Lung (tissue), 12 donors: ENCODE results near the gene ZSWIM2. TPM values are rescaled to one million over a fixed set of nuclear protein-coding genes. Genes with fewer than 3 reads are reported as not detected.

ENCODE experiments used
- ATAC-seq: fragments of 200-7000 bp; cut with Tn5 transposase; one replicate; pipeline ENCODE4 v1.9.1; 2020; ENCODE audit warnings: moderate number of reproducible peaks; ENCODE audit not compliant: insufficient read depth, low FRiP score
- DNase-seq, 3 donors: peaks; one replicate each; pipeline ENCODE4 v3.0.0-alpha.2; 2013 to 2017
- H3K27ac ChIP-seq, 2 donors: one replicate each; pipeline ENCODE4 v1.5.1; 2013; ENCODE audit warnings: mild to moderate bottlenecking in 2 of 2, moderate library complexity in 2 of 2, control low read depth in 1 of 2, inconsistent platforms in 1 of 2, low read depth in 1 of 2, low read length in 1 of 2
- H3K27me3 ChIP-seq, 3 donors: one replicate each; pipeline ENCODE4 v1.5.1; 2013; ENCODE audit warnings: low read length in 2 of 3; ENCODE audit not compliant: control insufficient read depth in 3 of 3, insufficient read depth in 3 of 3
- H3K36me3 ChIP-seq, 4 donors: one replicate each; pipeline ENCODE4 v1.5.1; 2013; ENCODE audit warnings: low read length in 4 of 4, mild to moderate bottlenecking in 1 of 4, moderate library complexity in 1 of 4; ENCODE audit not compliant: control insufficient read depth in 4 of 4, insufficient read depth in 4 of 4
- H3K4me1 ChIP-seq, 5 donors: one replicate each; pipeline ENCODE4 v1.5.1; 2013; ENCODE audit warnings: low read length in 5 of 5, mild to moderate bottlenecking in 2 of 5, moderate library complexity in 1 of 5; ENCODE audit not compliant: control insufficient read depth in 5 of 5, insufficient read depth in 5 of 5
- H3K4me3 ChIP-seq: one replicate; pipeline ENCODE4 v1.5.1; 2013; ENCODE audit warnings: mild to moderate bottlenecking, control low read depth, moderate library complexity
- H3K9ac ChIP-seq, 2 donors: one replicate each; pipeline ENCODE4 v1.5.1; 2013; ENCODE audit warnings: low read length in 2 of 2, control low read depth in 1 of 2; ENCODE audit not compliant: insufficient read depth in 1 of 2
- H3K9me3 ChIP-seq, 4 donors: one replicate each; pipeline ENCODE4 v1.5.1; 2013; ENCODE audit warnings: low read length in 3 of 4, mild to moderate bottlenecking in 1 of 4, moderate library complexity in 1 of 4; ENCODE audit not compliant: control insufficient read depth in 4 of 4, insufficient read depth in 3 of 4
- CTCF ChIP-seq: IDR thresholded peaks from 2 replicates; pipeline ENCODE4 v1.5.1; 2012; ENCODE audit warnings: mild to moderate bottlenecking; ENCODE audit errors: control extremely low read depth, extremely low read depth
- WGBS, 2 donors: extraction: QIAGEN DNeasy Blood & Tissue Kit; methylation state at CpG; one replicate each; pipeline ENCODE4 v1.1.7; 2013; 5-methylcytosine and 5-hydroxymethylcytosine counted together
- polyA plus RNA-seq, 2 donors: library from polyadenylated mRNA; stranded (reverse); fragments of 200-250 nt; gene quantifications; one replicate each; pipeline ENCODE4 v1.2.1, GENCODE V29; 2013
- total RNA-seq, 2 donors: library from RNA; depleted of rRNA in 1 of 2; stranded (reverse); fragments of >200 nt in 1 of 2; gene quantifications; one replicate each; pipeline ENCODE4 v1.2.1, GENCODE V29; 2014 to 2021
- donor health status: control.
- donor health status: control.
- donor health status: Bipolar disorder and iron deficiency.
- donor health status: healthy.
- donor health status: DM: yes; HTN: yes; CAD: no.

Gene ZSWIM2
- total and polyA plus RNA-seq, 4 donors: not detected

- Histone ChIP-seq H3K9me3 (peaks cover 0 to 2% (median 0%) of the 10 kb centered on the region in 4 donors), H3K27ac (no peak overlapping the region), H3K4me1 (peaks cover 0 to 3% (median 0%) of the 10 kb centered on the region in 5 donors), H3K9ac (no peak overlapping the region), H3K36me3 (no peaks in the 10 kb centered on the region), H3K27me3 (no peaks in the 10 kb centered on the region), H3K4me3 (no peak overlapping the region)
- ATAC-seq (no peak), DNase-seq (no peak)
- TF ChIP-seq CTCF: no peak
- WGBS, 2 donors: 85 to 92% methylated on average over 2 of the region's 2 CpGs
Measured at GRCh38 chr2:186883666-186884065, 34.7 kb upstream of the ZSWIM2 start.

GRCh38 chr2:186882511-186883071 lies 33.6 kb upstream of the ZSWIM2 start:
- no peak for TF ChIP-seq CTCF
- Histone ChIP-seq H3K4me3 (no peak overlapping the region), H3K4me1 (peaks cover 0 to 3% (median 0%) of the 10 kb centered on the region in 5 donors), H3K9ac (no peak overlapping the region), H3K36me3 (no peaks in the 10 kb centered on the region), H3K27ac (no peak overlapping the region), H3K27me3 (no peaks in the 10 kb centered on the region), H3K9me3 (peaks cover 0 to 2% (median 0%) of the 10 kb centered on the region in 4 donors)
- ATAC-seq (no peak), DNase-seq (no peak)
- WGBS, 2 donors: 90 to 93% methylated on average over 2 of the region's 2 CpGs

- Histone ChIP-seq H3K27ac (no peak overlapping the region), H3K9ac (no peak overlapping the region), H3K36me3 (no peaks in the 10 kb centered on the region), H3K4me3 (no peak overlapping the region), H3K27me3 (no peaks in the 10 kb centered on the region), H3K4me1 (peaks cover 0 to 2% (median 0%) of the 10 kb centered on the region in 5 donors), H3K9me3 (peaks cover 0 to 2% (median 0%) of the 10 kb centered on the region in 4 donors)
- no peak for ATAC-seq
- TF ChIP-seq CTCF: no peak
- 83 to 96% methylated on average over 1 of the region's 1 CpG for WGBS, 2 donors
- no peak for DNase-seq
Measured at GRCh38 chr2:186881660-186882059, 32.7 kb upstream of the ZSWIM2 start.

GRCh38 chr2:186879312-186879711 lies 30.3 kb upstream of the ZSWIM2 start:
- no peak for TF ChIP-seq CTCF
- no peak overlapping the region for H3K9ac ChIP-seq
- peaks cover 0 to 2% (median 0%) of the 10 kb centered on the region in 4 donors for H3K9me3 ChIP-seq
- no peaks in the 10 kb centered on the region for H3K27me3 ChIP-seq
- ATAC-seq (no peak), DNase-seq (no peak)
- H3K4me3 ChIP-seq: no peak overlapping the region
- H3K36me3 ChIP-seq: no peaks in the 10 kb centered on the region
- H3K27ac ChIP-seq: no peak overlapping the region
- 94 to 100% methylated on average over 2 of the region's 2 CpGs for WGBS, 2 donors
- peaks cover 0 to 2% (median 0%) of the 10 kb centered on the region in 5 donors for H3K4me1 ChIP-seq
